Sigmoid colon (tissue), 7 donors: ENCODE data around the gene SAC3D1. TPM values are rescaled to one million over a fixed set of nuclear protein-coding genes. Genes with fewer than 3 reads are reported as not detected.
A peak's percentile ranks its signal among the peaks of the same experiment; 100 is the strongest.

ENCODE experiments used
- DNase-seq: peaks from one replicate; pipeline ENCODE4 v3.0.0-alpha.2; 2019
- H3K27ac ChIP-seq, 4 donors: fragments of 200-600 bp; sonication (generic); one replicate each; pipeline ENCODE4 v1.5.1; 2016 to 2019; ENCODE audit warnings: mild to moderate bottlenecking in 1 of 4
- H3K27me3 ChIP-seq, 3 donors: fragments of 200-600 bp; sonication (generic); one replicate each; pipeline ENCODE4 v1.5.1; 2019; ENCODE audit warnings: mild to moderate bottlenecking in 1 of 3
- H3K36me3 ChIP-seq, 4 donors: fragments of 200-600 bp; sonication (generic); one replicate each; pipeline ENCODE4 v1.5.1; 2016 to 2019
- H3K4me1 ChIP-seq, 4 donors: fragments of 200-600 bp; sonication (generic); one replicate each; pipeline ENCODE4 v1.5.1; 2017 to 2019
- H3K4me3 ChIP-seq, 4 donors: fragments of 200-600 bp; sonication (generic); one replicate each; pipeline ENCODE4 v1.5.1; 2017 to 2019; ENCODE audit warnings: mild to moderate bottlenecking in 2 of 4, moderate library complexity in 1 of 4
- H3K9me3 ChIP-seq, 4 donors: fragments of 200-600 bp in 3 of 4; sonication (generic) in 3 of 4; one replicate each; pipeline versions ENCODE4 v1.5.1 to v1.6.1; 2013 to 2019
- EP300 ChIP-seq, 4 donors: sonication (generic); formaldehyde crosslinking; IDR thresholded peaks; one replicate each; pipeline ENCODE4 v1.6.1; 2017; ENCODE audit warnings: antibody characterized with exemption in 4 of 4
- POLR2A ChIP-seq, 2 donors: fragments of 450-650 bp; IDR thresholded peaks; one replicate each; pipeline ENCODE4 v1.6.1; 2016; ENCODE audit warnings: antibody characterized with exemption in 2 of 2, mild to moderate bottlenecking in 2 of 2, moderate library complexity in 2 of 2
- POLR2AphosphoS5 ChIP-seq, 4 donors: sonication (generic); formaldehyde crosslinking; IDR thresholded peaks; one replicate each; pipeline ENCODE4 v1.6.1; 2017; ENCODE audit warnings: antibody characterized with exemption in 4 of 4
- WGBS, 2 donors: extraction: QIAGEN DNeasy Blood & Tissue Kit; methylation state at CpG; one replicate each; pipeline ENCODE4 v1.1.7; 2013; 5-methylcytosine and 5-hydroxymethylcytosine counted together
- intact Hi-C: fragments of 100-400 bp; cut with DNase I; formaldehyde crosslinking; loops from one replicate; pipeline ENCODE4 v1.15.1; 2023
- polyA plus RNA-seq, 3 donors: library from polyadenylated mRNA; stranded (reverse); fragments of 200-250 nt; gene quantifications; one replicate each; pipeline ENCODE4 v1.2.3, GENCODE V29; 2013
- total RNA-seq, 4 donors: library from RNA; depleted of rRNA; stranded (reverse); fragments of >200 nt; gene quantifications; one replicate each; pipeline ENCODE4 v1.1.0, GENCODE V29; 2016
- TF ChIP-seq, protein P1 (sequence below), 4 experiments: fragments of 450-650 bp in 3 of 4; fragments of 200-600 bp in 1 of 4; IDR thresholded peaks; one replicate each; pipeline ENCODE4 v1.5.1; 2016 to 2019; ENCODE audit warnings: antibody characterized with exemption in 4 of 4, mild to moderate bottlenecking in 3 of 4, moderate library complexity in 2 of 4
- donor health status: healthy with polysubstance abuse.
- donor health status: Bipolar disorder and iron deficiency.
- donor health status: healthy.

SAC3D1 gene
- total RNA-seq (10 to 100 TPM in 3 of 4 donors, 1 to 10 TPM in 1; 9.1 to 17.8 (median 14.1) TPM), polyA plus RNA-seq (10 to 100 TPM; 10.2 to 20.3 (median 10.9) TPM)

GRCh38 chr11:65040847-65041622 is at the start of gene SAC3D1:
TSS of gene SAC3D1 (plus strand) at chr11:65041210. CDS start at chr11:65041293, 83 bp downstream.
- H3K4me1 ChIP-seq = peaks cover 0 to 22% (median 17%) of the 10 kb centered on the region in 4 donors
- DNase-seq = peak; percentile 94
- intact Hi-C loops = loop anchor here (1.0 kb wide), 1 partner anchor 14 kb away; the partner anchor contains the start of gene SNX15
- peak; percentile 52 to 81 (median 66) for TF ChIP-seq POLR2AphosphoS5 (IDR thresholded peaks at IDR 0.05)
- TF ChIP-seq POLR2A (IDR thresholded peaks at IDR 0.05) = no peak
- no peak for TF ChIP-seq EP300 (IDR thresholded peaks at IDR 0.05)
- TF ChIP-seq, protein P1, sequence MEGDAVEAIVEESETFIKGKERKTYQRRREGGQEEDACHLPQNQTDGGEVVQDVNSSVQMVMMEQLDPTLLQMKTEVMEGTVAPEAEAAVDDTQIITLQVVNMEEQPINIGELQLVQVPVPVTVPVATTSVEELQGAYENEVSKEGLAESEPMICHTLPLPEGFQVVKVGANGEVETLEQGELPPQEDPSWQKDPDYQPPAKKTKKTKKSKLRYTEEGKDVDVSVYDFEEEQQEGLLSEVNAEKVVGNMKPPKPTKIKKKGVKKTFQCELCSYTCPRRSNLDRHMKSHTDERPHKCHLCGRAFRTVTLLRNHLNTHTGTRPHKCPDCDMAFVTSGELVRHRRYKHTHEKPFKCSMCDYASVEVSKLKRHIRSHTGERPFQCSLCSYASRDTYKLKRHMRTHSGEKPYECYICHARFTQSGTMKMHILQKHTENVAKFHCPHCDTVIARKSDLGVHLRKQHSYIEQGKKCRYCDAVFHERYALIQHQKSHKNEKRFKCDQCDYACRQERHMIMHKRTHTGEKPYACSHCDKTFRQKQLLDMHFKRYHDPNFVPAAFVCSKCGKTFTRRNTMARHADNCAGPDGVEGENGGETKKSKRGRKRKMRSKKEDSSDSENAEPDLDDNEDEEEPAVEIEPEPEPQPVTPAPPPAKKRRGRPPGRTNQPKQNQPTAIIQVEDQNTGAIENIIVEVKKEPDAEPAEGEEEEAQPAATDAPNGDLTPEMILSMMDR (IDR thresholded peaks at IDR 0.05) = no peak
- H3K9me3 ChIP-seq = no peaks in the 10 kb centered on the region
- peak within 1 kb of the TSS; percentile 83 to 93 (median 91) for H3K27ac ChIP-seq
- no peaks in the 10 kb centered on the region for H3K27me3 ChIP-seq
- peak within 1 kb of the TSS; percentile 50 to 76 (median 65) for H3K4me3 ChIP-seq
- 0 to 1% methylated on average over 91 of the region's 91 CpGs for WGBS, 2 donors
- H3K36me3 ChIP-seq = peaks cover 9 to 58% (median 18%) of the 10 kb centered on the region in 4 donors

- peaks cover 0 to 30% (median 20%) of the 10 kb centered on the region in 4 donors for H3K4me1 ChIP-seq
- H3K4me3 ChIP-seq = no peak overlapping the region
- H3K27me3 ChIP-seq = no peaks in the 10 kb centered on the region
- 94 to 95% methylated on average over 7 of the region's 7 CpGs for WGBS, 2 donors
- no peaks in the 10 kb centered on the region for H3K9me3 ChIP-seq
- no peaks in the 10 kb centered on the region for H3K36me3 ChIP-seq
- intact Hi-C loops = no loop called here
- no peak for DNase-seq
- TF ChIP-seq, protein P1 (IDR thresholded peaks at IDR 0.05) = no peak
- TF ChIP-seq POLR2AphosphoS5 (IDR thresholded peaks at IDR 0.05) = no peak
- no peak for TF ChIP-seq POLR2A (IDR thresholded peaks at IDR 0.05)
- H3K27ac ChIP-seq = no peak overlapping the region
These were observed 46.7 kb upstream of the SAC3D1 start for GRCh38 chr11:64994318-64994717.

DNA sequence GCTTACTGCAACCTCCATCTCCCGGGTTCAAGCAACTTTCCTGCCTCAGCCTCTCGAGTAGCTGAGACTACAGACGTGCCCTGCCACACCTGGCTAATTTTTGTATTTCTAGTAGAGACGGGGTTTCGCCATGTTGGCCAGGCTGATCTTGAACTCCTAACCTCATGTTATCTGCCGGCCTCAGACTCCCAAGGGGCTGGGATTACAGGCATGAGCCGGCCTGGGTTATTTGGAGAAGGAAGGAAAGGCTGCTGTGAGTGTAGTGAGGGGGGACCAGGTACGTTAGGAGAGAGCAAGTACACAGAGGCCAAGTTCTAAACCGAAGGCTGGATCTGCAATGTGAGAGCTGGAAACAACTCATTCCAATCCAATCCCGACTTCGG is 44.7 kb upstream of the SAC3D1 start:
- WGBS, 2 donors = 9 to 36% methylated on average over 11 of the region's 11 CpGs
- Histone ChIP-seq H3K27ac (peak overlapping the region; percentile 53 to 81 (median 76)), H3K27me3 (no peaks in the 10 kb centered on the region), H3K4me3 (peak overlapping the region; percentile 31 to 55 (median 50)), H3K9me3 (no peaks in the 10 kb centered on the region), H3K4me1 (peaks cover 0 to 26% (median 17%) of the 10 kb centered on the region in 4 donors), H3K36me3 (no peaks in the 10 kb centered on the region)
- DNase-seq = no peak
- intact Hi-C loops = loop anchor here (2.0 to 5.0 kb wide), 3 partner anchors 44 to 150 kb away; partner anchors contain the start of gene PPP2R5B
- no peak for TF ChIP-seq POLR2AphosphoS5 (IDR thresholded peaks at IDR 0.05)
- no peak for TF ChIP-seq POLR2A (IDR thresholded peaks at IDR 0.05)
- no peak for TF ChIP-seq EP300 (IDR thresholded peaks at IDR 0.05)
- TF ChIP-seq, protein P1 (IDR thresholded peaks at IDR 0.05) = no peak

DNA sequence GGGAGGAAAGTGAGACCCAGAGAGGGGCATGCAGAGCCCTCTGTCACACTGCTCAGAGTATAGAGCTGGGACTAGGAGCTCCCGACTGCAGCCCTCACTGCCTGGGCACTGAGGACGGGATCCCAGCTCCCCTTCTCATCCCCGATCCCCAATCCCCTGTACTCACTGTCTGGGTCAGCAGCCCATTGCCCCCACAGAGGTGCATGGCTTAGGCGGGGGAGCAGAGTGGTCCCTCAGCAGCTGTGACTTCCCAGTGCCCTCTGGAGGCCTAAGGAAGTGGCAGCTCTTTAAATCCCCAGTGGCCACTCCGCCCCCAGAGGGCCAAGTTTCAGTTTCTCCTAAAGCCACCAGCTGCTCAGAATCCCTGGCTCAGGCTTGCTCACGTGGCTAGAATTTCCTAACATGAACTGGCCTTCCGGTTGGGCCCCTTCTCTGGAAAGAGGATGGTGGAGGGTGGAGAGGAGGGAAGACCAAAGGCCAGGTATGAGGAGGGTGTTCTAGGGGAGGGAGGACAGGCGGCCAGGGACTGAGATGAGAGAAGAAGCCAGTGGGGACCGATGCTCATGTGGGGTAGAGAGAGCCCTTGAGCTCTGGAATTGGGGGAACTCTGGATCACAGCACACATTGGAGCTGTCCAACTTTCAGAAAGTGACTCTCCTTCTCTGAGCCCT is 44.2 kb upstream of the SAC3D1 start, which contains the start of gene BATF2:
Gene BATF2, minus strand, starts transcription at position 262 of the 671 bp plus-strand sequence. Its CDS starts 57 bp downstream, at position 205.
- peak; percentile 92 for DNase-seq
- no peaks in the 10 kb centered on the region for H3K9me3 ChIP-seq
- intact Hi-C loops = loop anchor here (2.0 to 5.0 kb wide), 3 partner anchors 45 to 150 kb away; partner anchors contain the start of gene PPP2R5B
- peak within 1 kb of the TSS; percentile 31 to 55 (median 50) for H3K4me3 ChIP-seq
- no peaks in the 10 kb centered on the region for H3K27me3 ChIP-seq
- WGBS, 2 donors = 10 to 18% methylated on average over 9 of the region's 9 CpGs
- H3K27ac ChIP-seq = peak within 1 kb of the TSS; percentile 53 to 81 (median 76)
- H3K4me1 ChIP-seq = peaks cover 0 to 26% (median 17%) of the 10 kb centered on the region in 4 donors
- H3K36me3 ChIP-seq = no peaks in the 10 kb centered on the region
- peak; percentile 54 to 78 (median 64) for TF ChIP-seq POLR2AphosphoS5 (IDR thresholded peaks at IDR 0.05)
- TF ChIP-seq EP300 (IDR thresholded peaks at IDR 0.05) = no peak
- TF ChIP-seq POLR2A (IDR thresholded peaks at IDR 0.05) = peak in 1 of 2 donors; percentile 74
- TF ChIP-seq, protein P1 (IDR thresholded peaks at IDR 0.05) = peak; percentile 49 to 67 (median 58)
